ENCODE data around the gene ATOSB.
A peak's percentile ranks its signal among the peaks of the same experiment; 100 is the strongest.

Gene ATOSB

GRCh38 chr9:35102769-35103659, 12.6 kb downstream of the ATOSB start, which contains the start of gene STOML2 (continued):
- TF ChIP-seq ZNF10 (tag by site-specific recombination; IDR thresholded peaks at IDR 0.05) (no peak), ZBTB7A (tag by site-specific recombination; IDR thresholded peaks at IDR 0.05; ENCODE audit: low read depth) (no peak), ZNF341 (tag by site-specific recombination; IDR thresholded peaks at IDR 0.05; ENCODE audit: low read depth) (peak; percentile 78), ZNF221 (tag by site-specific recombination; IDR thresholded peaks at IDR 0.05; ENCODE audit: borderline replicate concordance) (no peak), ZNF324 (tag by site-specific recombination; IDR thresholded peaks at IDR 0.05) (peak; percentile 80), ZNF677 (tag by site-specific recombination; IDR thresholded peaks at IDR 0.05) (no peak), ZBTB49 (tag by site-specific recombination; IDR thresholded peaks at IDR 0.05; ENCODE audit: low read depth) (no peak), ZNF391 (tag by site-specific recombination; IDR thresholded peaks at IDR 0.05; ENCODE audit: borderline replicate concordance, low read depth) (peak; percentile 81; the same call in 1 of the 2 replicates), ZNF24 (tag by site-specific recombination; IDR thresholded peaks at IDR 0.05) (0 out of 2 replicates have a peak, but pooled peaks have one; percentile 34), ZSCAN18 (tag by site-specific recombination; IDR thresholded peaks at IDR 0.05) (no peak), ZNF645 (tag by site-specific recombination; IDR thresholded peaks at IDR 0.05) (no peak), ZNF2 (tag by site-specific recombination; IDR thresholded peaks at IDR 0.05) (no peak), SP7 (tag by site-specific recombination; IDR thresholded peaks at IDR 0.05) (peak; percentile 82), ZNF133 (tag by site-specific recombination; IDR thresholded peaks at IDR 0.05) (no peak), ZBTB20 (tag by site-specific recombination; IDR thresholded peaks at IDR 0.05) (no peak), ZNF558 (tag by site-specific recombination; IDR thresholded peaks at IDR 0.05) (no peak), ZNF248 (tag by site-specific recombination; IDR thresholded peaks at IDR 0.05) (no peak), ZNF624 (tag by site-specific recombination; IDR thresholded peaks at IDR 0.05) (no peak), PRDM1 (tag by site-specific recombination; IDR thresholded peaks at IDR 0.05) (no peak), MEIS1 (CRISPR knock-in tag; IDR thresholded peaks at IDR 0.05; ENCODE audit: borderline replicate concordance) (no peak), ZFP69B (tag by site-specific recombination; IDR thresholded peaks at IDR 0.05) (peak; percentile 52; the same call in 1 of the 2 replicates), ZNF830 (tag by site-specific recombination; IDR thresholded peaks at IDR 0.05; ENCODE audit: low read depth) (no peak), ZNF223 (tag by site-specific recombination; IDR thresholded peaks at IDR 0.05) (no peak), INSM2 (tag by site-specific recombination; IDR thresholded peaks at IDR 0.05) (peak; percentile 43; the same call in 1 of the 2 replicates), ZNF114 (tag by site-specific recombination; IDR thresholded peaks at IDR 0.05) (no peak), ZNF214 (tag by site-specific recombination; IDR thresholded peaks at IDR 0.05; ENCODE audit: borderline replicate concordance) (no peak)
- TF ChIP-seq, protein P1, sequence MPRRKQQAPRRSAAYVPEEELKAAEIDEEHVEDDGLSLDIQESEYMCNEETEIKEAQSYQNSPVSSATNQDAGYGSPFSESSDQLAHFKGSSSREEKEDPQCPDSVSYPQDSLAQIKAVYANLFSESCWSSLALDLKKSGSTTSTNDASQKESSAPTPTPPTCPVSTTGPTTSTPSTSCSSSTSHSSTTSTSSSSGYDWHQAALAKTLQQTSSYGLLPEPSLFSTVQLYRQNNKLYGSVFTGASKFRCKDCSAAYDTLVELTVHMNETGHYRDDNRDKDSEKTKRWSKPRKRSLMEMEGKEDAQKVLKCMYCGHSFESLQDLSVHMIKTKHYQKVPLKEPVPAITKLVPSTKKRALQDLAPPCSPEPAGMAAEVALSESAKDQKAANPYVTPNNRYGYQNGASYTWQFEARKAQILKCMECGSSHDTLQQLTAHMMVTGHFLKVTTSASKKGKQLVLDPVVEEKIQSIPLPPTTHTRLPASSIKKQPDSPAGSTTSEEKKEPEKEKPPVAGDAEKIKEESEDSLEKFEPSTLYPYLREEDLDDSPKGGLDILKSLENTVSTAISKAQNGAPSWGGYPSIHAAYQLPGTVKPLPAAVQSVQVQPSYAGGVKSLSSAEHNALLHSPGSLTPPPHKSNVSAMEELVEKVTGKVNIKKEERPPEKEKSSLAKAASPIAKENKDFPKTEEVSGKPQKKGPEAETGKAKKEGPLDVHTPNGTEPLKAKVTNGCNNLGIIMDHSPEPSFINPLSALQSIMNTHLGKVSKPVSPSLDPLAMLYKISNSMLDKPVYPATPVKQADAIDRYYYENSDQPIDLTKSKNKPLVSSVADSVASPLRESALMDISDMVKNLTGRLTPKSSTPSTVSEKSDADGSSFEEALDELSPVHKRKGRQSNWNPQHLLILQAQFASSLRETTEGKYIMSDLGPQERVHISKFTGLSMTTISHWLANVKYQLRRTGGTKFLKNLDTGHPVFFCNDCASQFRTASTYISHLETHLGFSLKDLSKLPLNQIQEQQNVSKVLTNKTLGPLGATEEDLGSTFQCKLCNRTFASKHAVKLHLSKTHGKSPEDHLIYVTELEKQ (tag by site-specific recombination; IDR thresholded peaks at IDR 0.05; ENCODE audit: borderline replicate concordance) = no peak
- TF ChIP-seq, protein P2, sequence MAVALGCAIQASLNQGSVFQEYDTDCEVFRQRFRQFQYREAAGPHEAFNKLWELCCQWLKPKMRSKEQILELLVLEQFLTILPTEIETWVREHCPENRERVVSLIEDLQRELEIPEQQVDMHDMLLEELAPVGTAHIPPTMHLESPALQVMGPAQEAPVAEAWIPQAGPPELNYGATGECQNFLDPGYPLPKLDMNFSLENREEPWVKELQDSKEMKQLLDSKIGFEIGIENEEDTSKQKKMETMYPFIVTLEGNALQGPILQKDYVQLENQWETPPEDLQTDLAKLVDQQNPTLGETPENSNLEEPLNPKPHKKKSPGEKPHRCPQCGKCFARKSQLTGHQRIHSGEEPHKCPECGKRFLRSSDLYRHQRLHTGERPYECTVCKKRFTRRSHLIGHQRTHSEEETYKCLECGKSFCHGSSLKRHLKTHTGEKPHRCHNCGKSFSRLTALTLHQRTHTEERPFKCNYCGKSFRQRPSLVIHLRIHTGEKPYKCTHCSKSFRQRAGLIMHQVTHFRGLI (tag by site-specific recombination; IDR thresholded peaks at IDR 0.05) = no peak
